HFFc6 (cell line): ENCODE data around the gene MARK3. TPM values are rescaled to one million over a fixed set of nuclear protein-coding genes. Genes with fewer than 3 reads are reported as not detected.

Source experiments
- DNase-seq: peaks from one replicate; pipeline ENCODE4 v3.0.0-alpha.2; 2018
- H3K27ac Mint-ChIP-seq: 2 replicates; pipeline ENCODE4 v1.8.0; 2020; ENCODE audit warnings: mild to moderate bottlenecking, mixed read lengths
- H3K27me3 Mint-ChIP-seq: 2 replicates; pipeline ENCODE4 v1.8.0; 2021; ENCODE audit warnings: mild to moderate bottlenecking, moderate library complexity, mixed read lengths; ENCODE audit not compliant: insufficient read depth
- H3K36me3 Mint-ChIP-seq: 2 replicates; pipeline ENCODE4 v1.8.0; 2021; ENCODE audit warnings: low read depth, mixed read lengths
- H3K4me1 Mint-ChIP-seq: 2 replicates; pipeline ENCODE4 v1.8.0; 2020; ENCODE audit warnings: low read depth, mixed read lengths
- H3K4me3 Mint-ChIP-seq: 2 replicates; pipeline ENCODE4 v1.8.0; 2020; ENCODE audit warnings: mild to moderate bottlenecking, moderate library complexity, mixed read lengths
- H3K9me3 Mint-ChIP-seq: 2 replicates; pipeline ENCODE4 v1.8.0; 2020; ENCODE audit warnings: mild to moderate bottlenecking, mixed read lengths
- CTCF ChIP-seq: fragments of 200-600 bp; sonication (generic); IDR thresholded peaks from 2 replicates; pipeline ENCODE4 v1.5.0; 2021; ENCODE audit warnings: antibody characterized with exemption, mild to moderate bottlenecking
- total RNA-seq, 6 experiments: library from RNA; stranded (reverse); fragmentation: NEBNext Ultra II Directional; extraction: Animal tissue kit (Norgen Biotek cat#: 25700); gene quantifications; 2 replicates in 1 of 6; 3 replicates in 5 of 6; pipeline ENCODE4 v1.2.3, GENCODE V29; 2021

MARK3 gene
- total RNA-seq, 6 experiments from 2014 or later = 57.4 to 71.8 (median 65.7) TPM

GRCh38 chr14:103533999-103534575 is 148.9 kb downstream of the MARK3 start:
- Mint-ChIP-seq H3K4me1 (peaks cover 17% of the 10 kb centered on the region), H3K9me3 (no peaks in the 10 kb centered on the region), H3K27ac (no peak overlapping the region), H3K4me3 (no peak overlapping the region), H3K27me3 (peaks cover 3% of the 10 kb centered on the region; the same call in 1 of the 2 replicates), H3K36me3 (peaks cover 4% of the 10 kb centered on the region; the same call in 1 of the 2 replicates)
- no peak for TF ChIP-seq CTCF
- DNase-seq = no peak

DNA sequence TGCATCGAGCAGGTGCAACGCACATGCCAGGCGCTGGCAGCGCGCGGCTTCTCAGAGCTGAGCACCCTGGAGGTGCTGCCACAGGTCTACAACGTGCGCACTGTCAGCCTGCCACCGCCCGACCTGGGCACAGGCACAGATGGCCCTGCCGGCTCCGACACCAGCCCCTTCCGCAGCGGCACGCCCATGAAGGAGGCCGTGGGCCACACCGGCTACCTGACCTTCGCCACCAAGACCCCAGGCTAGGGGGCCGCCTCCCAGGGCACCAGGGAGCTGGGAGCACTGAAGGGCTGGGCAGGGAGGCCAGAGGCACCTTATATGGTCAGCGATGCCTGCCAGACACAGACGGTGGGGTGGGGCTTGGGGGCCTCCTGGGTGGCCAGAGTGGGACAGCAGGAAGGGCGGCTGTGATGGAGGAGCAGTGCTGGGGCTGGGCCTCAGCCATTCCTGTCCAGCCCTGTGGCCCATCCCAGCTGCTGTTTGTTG is 149.4 kb downstream of the MARK3 start:
- TF ChIP-seq CTCF = no peak
- DNase-seq = no peak
- H3K27ac Mint-ChIP-seq = no peak overlapping the region
- H3K4me1 Mint-ChIP-seq = peaks cover 21% of the 10 kb centered on the region
- H3K9me3 Mint-ChIP-seq = no peaks in the 10 kb centered on the region
- H3K36me3 Mint-ChIP-seq = peaks cover 4% of the 10 kb centered on the region; the same call in 1 of the 2 replicates
- H3K4me3 Mint-ChIP-seq = no peak overlapping the region
- H3K27me3 Mint-ChIP-seq = peaks cover 4% of the 10 kb centered on the region

DNA sequence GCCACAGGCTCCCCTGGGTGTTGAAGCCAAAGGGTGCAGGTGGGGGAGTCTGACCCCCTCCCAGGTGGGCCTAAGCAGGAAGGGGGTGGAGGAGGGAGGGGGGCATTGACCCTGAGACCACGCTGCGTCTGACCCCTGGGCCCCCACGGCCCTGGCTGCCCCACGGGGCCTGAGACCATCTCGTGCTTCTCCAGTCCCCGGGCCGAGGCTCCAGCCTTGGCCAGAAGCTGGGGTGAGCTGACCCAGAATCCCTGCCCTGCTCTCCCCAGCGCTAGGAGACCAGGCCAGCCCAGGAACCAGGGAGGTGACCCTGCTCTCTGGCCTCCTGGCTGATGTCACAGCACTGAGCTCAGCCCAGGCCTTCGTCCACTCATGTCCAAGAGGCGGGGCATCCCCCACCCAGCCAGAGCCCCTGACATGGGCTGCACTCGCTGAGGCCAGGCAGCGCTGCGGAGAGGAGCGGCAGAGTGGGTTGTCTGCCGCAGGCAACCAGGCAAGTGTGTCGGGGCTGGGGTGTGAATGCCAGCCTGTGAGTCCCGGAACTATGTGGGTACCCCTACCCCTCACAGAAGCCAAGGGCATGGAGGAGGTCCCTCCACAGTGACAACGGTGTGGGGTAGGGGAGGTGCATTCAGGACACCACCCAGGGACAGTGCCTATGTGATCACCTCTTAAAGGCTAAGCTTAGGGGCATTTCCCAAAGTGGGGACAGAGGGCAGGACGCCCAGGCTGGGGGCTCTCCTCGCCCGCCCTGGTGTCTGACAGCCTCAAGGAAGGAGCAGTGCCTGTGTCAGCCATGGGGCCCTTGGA is 150.1 kb downstream of the MARK3 start:
- no peak for DNase-seq
- no peak overlapping the region for H3K4me3 Mint-ChIP-seq
- H3K27me3 Mint-ChIP-seq = peaks cover 4% of the 10 kb centered on the region
- H3K27ac Mint-ChIP-seq = no peak overlapping the region
- no peaks in the 10 kb centered on the region for H3K9me3 Mint-ChIP-seq
- H3K36me3 Mint-ChIP-seq = peaks cover 3% of the 10 kb centered on the region; the same call in 1 of the 2 replicates
- TF ChIP-seq CTCF = no peak
- peaks cover 17% of the 10 kb centered on the region for H3K4me1 Mint-ChIP-seq

DNA sequence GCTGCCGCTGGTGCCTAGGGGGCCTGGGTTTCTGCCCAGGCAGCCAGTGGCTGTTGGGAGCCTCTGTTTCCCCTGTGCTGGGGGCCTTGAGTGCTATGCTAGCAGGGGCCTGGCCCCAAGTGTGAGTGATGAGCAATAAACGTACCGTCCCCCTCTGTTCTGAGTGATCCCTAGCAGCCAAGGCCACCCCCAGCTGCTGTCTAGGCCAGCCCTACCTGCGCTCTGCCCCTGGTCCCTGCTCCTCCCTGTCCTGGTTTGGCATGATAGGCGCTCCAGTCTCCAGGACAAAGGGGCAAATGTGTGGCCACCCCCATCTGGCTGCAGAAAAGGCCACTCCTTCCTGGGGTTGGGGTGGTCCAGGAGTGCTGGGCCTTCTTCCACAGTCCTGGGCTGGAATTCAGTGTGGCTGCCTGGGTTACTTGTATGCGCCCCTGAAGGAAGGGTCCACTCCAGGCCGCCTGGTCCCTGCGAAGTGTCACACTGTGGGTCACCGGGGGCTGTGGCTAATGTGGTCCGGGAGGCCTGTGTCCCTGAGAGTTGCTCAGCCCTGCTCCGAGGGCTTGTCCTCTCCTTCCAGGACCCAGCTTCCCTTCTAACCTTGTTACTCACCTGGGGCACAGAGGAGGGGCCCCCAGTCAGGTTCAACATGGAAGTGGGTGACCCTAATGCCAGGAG is 150.8 kb downstream of the MARK3 start:
- peaks cover 7% of the 10 kb centered on the region for H3K27me3 Mint-ChIP-seq
- no peaks in the 10 kb centered on the region for H3K9me3 Mint-ChIP-seq
- no peak for TF ChIP-seq CTCF
- H3K27ac Mint-ChIP-seq = 0 out of 2 replicates have a peak overlapping the region, but pooled peaks have one; percentile 7
- peaks cover 22% of the 10 kb centered on the region for H3K4me1 Mint-ChIP-seq
- H3K36me3 Mint-ChIP-seq = no peaks in the 10 kb centered on the region
- no peak for DNase-seq
- no peak overlapping the region for H3K4me3 Mint-ChIP-seq

- peaks cover 22% of the 10 kb centered on the region for H3K4me1 Mint-ChIP-seq
- H3K27ac Mint-ChIP-seq = peak overlapping the region; percentile 73
- H3K4me3 Mint-ChIP-seq = no peak overlapping the region
- H3K36me3 Mint-ChIP-seq = no peaks in the 10 kb centered on the region
- no peak for DNase-seq
- H3K27me3 Mint-ChIP-seq = peaks cover 5% of the 10 kb centered on the region
- TF ChIP-seq CTCF = no peak
- H3K9me3 Mint-ChIP-seq = no peaks in the 10 kb centered on the region
Observed at GRCh38 chr14:103536693-103537092, 151.5 kb downstream of the MARK3 start.
